GM23338 (cell line): ENCODE data around the gene CTDP1.

Experiments
- CTCF ChIP-seq, 2 experiments: fragments of 200-600 bp in 1 of 2; sonication (generic) in 1 of 2; conservative IDR thresholded peaks; 2 replicates each; pipeline versions ENCODE4 v1.5.1 to v1.6.1; 2016 to 2017; ENCODE audit warnings: antibody characterized with exemption in 2 of 2, low read depth in 2 of 2, mild to moderate bottlenecking in 2 of 2, moderate library complexity in 1 of 2
- EZH2 ChIP-seq: fragments of 200-600 bp; sonication (generic); IDR thresholded peaks from one replicate; pipeline ENCODE4 v1.8.0; 2017; ENCODE audit warnings: antibody characterized with exemption, mild to moderate bottlenecking, low read depth; ENCODE audit not compliant: unreplicated experiment

- TF ChIP-seq CTCF (conservative IDR thresholded peaks at IDR 0.05; ENCODE audit: low read depth in 2 of 2): no peak
- TF ChIP-seq EZH2: no peak
These were observed 124.0 kb downstream of the CTDP1 start for GRCh38 chr18:79803611-79804051.
